LoVo (cell line): ENCODE measurements around the gene KCNH5.
"Not testable (repeated sequence)": the region's sequence is repeated elsewhere in the genome, so short reads cannot be mapped to it uniquely, and the experiment has no call there.

Source experiments
- DNase-seq: peaks from one replicate; pipeline ENCODE4 v3.0.0-alpha.2; 2016; ENCODE audit warnings: low spot score

Gene KCNH5

DNA sequence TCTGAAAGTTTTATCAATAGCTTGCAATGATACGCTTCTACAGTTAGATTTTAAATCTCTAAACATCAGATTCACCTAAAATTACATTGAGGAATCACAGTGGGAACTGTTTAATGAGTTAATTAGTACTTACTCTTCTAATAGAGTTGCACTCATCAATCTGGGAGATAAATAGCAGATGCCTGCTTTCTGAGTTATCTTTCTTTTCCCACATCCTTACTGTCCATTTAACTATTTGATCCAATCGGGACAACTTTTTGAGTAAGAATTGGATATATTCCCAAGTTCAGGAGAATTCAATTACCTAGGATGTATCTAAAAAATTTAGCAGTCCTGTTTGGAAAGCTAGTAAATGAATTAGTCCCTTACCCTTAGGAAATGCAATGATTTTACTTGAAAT lies 162.3 kb downstream of the KCNH5 start:
- DNase-seq, result no peak

DNA sequence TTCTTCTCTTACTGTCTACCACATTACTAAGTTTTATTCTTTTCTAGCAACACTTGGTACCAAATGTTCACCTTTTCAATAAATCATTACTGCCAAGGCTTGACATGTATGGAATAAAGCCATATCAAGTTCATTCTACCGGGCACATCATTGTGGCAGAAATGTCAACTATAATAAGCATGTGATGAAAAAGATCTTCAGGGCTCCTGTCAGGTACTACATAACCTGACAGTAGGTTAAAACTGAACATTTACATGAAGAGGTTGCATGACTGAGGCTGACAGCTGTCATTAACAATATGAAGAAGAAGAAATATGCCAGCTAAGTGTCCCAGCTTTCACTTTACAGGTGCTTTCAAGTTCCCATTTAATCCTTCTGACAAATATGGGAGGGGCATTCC lies 178.9 kb downstream of the KCNH5 start:
- DNase-seq, result no peak

DNA sequence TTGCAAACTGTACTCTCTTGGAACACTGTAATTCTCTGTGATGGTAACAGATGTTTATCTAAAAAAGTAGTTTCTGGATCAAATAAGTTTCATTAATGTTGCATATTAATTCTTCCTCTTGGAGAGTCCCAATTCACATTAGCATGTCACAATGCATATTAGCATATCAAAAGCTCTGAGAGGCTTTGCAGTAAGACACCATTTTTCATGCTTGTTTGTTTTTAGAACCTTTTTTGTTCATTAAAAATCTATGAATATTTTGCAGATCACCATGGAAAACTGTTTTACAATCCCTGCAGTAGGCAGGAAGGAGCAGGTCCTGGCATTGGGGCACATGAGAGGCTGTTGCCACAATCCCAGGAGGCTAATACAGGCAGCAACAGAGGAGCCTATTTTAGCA lies 180.7 kb downstream of the KCNH5 start:
- DNase-seq, result no peak

DNA sequence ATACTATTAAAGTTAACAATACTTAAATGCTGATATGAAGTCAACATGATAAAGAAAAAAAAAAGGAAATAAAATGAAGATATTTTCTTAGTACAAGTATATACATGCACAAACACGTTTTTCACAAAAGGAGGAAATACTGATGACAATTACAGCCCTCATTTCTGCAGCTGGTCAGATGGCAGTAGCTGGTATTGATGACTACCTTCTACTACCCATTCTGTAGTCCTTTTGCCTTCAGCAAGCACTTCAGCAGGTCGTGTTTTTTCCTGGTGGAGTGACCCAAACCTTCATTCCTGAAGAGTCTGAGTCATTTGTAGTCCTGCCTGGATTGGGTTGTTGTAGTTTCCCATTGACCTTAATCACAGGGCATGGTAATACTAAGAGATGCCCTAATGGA lies 187.2 kb downstream of the KCNH5 start:
- not testable (repeated sequence) for DNase-seq

DNA sequence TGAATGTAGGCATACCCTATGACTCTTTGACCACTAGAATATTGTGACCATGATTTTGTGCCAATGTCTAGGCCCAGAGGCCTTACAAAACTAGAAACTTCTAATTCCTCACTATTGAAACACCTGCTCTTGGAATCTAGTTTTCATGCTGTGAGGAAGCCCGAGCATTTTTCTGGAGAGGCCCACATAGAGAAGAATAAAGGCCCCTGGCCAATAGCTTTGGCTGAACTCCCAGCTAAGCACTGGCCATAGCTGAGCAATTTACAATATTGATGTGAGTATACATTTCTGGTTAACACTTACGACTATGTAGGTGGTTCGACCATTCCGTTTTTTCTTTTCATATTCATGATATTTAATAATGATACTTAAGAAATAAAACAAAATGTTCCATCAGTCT lies 190.3 kb downstream of the KCNH5 start:
- no peak for DNase-seq

DNA sequence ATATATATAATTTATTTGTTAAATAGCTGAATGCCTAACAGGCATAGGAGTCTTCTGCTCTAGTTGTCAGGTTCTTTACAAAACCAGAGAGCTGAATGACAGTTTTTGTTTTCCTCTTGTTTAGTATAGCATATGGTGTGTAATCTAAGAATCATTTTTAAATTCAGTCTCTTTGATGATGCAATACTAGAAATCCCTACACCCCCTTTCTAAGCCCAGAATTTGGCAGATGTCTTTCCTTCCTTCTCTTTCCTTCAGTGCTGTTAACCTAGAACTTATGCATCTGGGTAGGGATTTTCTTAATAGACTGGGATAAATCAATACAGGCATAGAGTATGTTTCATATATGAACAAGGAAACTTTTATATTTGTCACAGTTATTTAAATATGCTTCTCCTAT lies 198.1 kb downstream of the KCNH5 start:
- DNase-seq, result no peak

DNA sequence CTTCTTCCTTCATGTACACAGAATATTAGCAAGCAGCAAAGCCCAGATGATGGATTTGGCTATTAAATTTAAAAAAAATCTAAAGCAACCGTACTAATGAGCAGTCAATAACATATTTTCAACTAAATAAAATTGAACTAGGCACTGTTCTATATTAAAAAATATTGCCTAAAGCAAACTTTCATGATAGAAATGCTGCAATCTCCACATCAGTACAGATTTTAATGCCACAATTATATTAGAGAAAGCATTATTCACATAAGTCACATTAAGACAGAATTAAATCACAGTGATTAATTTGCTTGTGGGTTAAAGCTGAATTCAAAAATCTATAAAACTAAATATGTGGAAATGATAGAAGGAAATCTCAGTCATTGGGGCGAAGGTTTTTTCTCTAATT lies 200.7 kb downstream of the KCNH5 start:
- no peak for DNase-seq

DNA sequence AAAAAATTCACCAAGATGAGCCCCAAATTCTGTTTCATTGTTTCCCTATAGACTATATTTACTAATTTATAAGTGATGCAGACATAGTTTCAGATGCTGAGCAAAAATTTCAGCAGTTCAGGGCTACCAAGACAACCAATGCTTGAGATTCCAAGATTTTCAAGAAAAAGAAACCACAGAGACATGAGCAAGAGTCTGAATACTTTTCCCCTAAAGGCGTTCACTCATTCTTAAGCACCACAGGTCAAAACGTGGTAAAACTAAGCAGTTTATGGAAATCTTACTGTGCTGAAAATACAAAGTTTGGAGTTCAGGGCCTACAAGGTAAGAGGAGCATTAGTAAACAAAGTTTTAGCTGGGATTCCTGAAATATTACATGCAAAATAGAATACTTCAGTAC lies 221.2 kb downstream of the KCNH5 start:
- DNase-seq, result no peak

DNA sequence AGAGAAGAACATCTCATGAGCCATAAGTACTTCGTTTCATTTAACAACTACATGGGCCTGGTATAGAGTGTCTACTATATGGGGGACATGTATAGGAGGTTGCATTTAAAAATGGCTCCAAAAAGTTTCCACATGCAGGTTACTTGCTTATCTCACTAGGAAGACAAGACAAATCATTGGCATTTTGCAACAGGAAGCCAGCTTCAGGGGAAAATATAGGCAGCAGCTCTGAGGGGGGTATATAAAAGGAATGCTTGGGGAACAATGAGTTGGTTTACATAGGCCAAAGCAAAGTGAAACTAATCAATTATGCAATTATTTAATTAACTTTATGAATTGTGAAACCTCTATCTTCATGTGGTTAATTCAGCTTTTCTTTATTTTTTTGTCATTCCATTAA lies 225.3 kb downstream of the KCNH5 start:
- no peak for DNase-seq

DNA sequence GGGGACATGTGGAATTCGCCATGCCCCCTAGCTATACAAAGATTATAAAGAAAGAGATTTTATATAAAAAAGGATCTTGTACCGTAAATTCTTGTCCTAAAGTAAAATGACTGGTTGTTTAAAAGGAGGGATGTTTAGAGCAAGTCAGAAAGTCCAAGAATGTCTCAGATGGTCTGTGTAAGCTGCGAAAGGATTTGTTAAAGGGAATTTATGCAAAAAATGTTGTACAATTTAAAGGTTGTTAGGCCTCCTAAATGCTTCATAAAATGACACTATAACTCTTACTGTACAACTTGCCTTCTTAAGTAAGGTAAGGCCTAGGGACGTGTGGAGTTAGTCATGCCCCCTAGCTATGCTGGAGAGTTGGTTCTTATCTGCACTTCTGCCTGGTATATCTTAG lies 237.6 kb downstream of the KCNH5 start:
- DNase-seq, result no peak

DNA sequence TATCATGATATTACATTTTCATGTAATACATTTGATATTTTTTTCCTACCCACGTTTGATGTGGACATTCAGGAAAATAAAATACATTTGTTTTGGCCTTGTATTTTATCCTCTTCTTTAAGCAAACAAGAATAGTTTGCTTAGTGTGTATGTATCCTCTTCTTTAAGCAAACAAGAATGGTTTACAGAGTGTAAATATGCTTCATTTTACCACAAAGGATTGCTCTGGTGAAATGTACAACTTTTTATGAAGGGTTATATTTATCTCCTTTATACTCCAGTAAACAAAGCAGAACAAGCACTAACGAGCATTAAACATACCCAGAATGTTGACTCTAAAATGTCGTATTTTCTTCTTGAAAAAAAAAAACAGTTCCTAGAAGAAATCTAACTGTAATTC lies 244.7 kb downstream of the KCNH5 start:
- DNase-seq, result no peak

DNA sequence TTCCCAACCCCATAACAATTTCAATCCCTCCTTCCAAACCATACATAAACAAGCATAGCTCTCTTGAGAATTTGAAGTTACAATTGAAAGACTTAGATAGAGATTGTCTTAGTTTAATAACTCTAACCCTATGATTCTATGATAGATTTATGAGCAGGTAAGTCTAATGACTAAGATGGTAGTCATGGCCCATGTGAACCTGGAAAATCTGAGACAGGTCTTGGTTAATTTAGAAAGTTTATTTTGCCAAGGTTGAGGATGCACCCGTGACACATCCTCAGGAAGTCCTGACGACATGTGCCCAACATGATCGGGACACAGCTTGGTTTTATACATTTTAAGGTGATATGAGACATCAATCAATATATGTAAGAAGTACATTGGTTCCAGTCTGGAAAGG lies 248.8 kb downstream of the KCNH5 start:
- DNase-seq, result no peak

DNA sequence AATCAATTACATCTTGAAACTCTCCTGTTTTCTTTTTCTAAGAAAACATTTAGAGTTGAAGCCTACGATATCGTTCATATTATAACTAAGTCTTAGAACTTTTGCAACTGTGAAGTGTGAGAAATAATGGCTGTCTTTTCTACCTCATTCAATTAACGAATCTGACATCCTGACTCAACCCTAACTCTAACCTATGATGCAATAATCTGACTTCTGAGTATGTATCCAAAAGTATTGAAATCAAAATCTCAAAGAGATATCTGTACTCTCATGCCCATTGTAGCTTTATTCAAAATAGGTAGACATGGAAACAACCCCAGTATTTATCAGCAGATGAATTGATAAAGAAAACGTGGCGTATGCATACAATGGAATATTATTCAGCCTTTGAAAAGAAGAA lies 252.7 kb downstream of the KCNH5 start:
- DNase-seq, result no peak

DNA sequence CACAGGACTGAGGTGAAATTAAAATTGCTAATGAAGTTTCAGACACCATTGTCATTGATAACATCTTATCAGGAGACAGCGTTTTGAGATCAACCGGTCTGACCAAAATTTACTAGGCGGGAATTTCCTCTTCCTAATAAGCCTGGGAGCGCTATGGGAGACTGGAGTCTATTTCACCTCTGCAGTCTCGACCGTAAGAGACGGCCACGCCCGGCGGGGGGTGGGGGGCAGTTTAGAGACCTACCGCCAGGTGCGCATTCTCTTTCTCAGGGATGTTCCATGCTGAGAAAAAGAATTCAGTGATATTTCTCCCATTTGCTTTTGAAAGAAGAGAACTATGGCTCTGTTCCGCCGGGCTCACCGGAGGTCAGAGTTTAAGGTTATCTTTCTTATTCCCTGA lies 263.9 kb downstream of the KCNH5 start:
- not testable (repeated sequence) for DNase-seq

DNA sequence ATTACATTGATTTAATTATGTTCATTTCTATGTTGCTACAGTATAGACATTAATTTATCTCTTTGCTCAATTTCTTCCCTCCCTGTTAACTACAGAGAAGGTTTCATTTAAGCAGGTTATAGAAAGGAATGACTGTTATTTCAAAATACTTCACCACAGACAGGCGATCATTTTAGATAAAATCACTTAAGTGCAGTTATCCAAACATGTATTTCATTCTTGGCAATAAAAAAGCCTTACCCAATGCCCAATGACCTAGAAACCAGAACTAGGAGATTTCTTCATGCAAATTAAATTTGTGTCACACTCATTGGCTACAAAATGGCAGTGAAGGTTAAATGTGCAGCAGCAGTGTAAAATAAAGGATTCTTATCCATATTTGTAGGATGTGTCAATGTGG lies 266.4 kb downstream of the KCNH5 start:
- DNase-seq, result no peak

DNA sequence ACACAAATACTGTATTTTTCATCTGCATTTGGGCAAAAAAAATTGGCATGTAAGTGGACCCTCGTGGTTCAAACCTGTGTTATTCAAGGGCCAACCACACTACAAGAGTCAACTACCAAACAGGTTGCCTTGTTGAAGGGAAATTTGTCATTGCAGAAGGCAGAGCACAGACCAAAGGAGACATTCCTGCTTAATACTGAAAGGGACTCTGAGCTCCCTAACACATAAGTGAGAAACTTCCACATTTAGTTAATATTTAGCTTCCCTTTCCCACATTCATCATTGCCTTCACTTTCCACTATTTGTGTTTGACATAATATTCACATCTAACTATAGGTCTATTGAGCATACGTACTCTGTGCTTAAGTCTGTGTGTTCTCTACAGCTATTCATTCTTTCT lies 266.9 kb downstream of the KCNH5 start:
- DNase-seq, result no peak

DNA sequence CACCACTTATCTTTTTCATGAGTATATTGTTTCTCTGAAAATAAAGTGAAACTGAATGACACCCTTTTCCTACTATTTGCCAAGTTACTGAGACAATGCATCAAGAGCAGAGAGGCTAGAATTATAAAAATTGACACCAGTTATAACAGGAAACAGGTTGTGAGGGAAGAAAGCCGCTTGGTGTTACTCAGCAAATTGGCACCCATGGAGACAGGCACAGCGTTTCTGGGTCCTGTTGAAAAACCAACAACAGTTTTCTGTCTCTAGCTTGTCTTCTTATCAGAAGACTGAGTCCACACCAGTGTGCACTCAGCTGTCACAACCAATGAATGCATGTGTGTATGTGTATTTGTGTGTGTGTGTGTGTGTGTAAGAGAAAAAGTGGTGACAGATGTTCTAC lies 267.7 kb downstream of the KCNH5 start:
- DNase-seq, result no peak

DNA sequence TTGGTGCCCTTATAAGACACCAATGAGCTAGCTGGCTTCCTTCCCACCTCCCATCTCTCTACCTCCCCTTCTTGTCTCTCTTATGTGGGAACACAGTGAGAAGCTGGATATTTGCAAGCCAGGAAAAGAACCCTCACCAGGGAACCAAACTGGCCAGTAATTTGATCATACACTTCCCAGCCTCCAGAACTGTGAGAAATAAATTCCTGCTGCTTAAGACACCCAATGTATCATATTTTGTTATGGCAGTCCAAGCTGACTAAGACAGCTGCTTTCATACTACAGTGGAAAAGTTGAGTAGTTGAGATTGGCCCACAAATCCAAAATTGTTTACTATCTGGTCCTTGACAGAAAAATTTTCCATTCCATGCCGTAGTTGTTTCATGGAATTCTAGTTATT lies 269.0 kb downstream of the KCNH5 start:
- no peak for DNase-seq

DNA sequence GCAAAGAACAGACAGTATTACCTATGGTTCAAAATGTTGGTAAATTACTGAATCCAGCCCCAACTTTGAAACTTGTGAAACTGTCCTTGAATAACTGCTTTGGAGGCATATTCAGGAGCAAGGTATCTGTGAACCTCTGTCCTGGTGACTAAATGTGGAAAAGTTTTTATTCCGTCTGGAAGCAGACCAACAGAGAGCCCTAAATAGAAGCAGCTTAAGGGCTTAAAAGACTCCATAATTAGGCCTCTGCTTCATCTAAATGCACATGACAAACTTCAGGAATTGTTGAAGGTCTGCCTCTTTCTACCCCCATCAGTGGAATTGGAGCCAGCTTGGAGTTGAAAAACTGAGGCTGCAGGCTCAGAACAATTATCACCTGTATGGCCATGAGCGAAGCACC lies 276.5 kb downstream of the KCNH5 start:
- no peak for DNase-seq

DNA sequence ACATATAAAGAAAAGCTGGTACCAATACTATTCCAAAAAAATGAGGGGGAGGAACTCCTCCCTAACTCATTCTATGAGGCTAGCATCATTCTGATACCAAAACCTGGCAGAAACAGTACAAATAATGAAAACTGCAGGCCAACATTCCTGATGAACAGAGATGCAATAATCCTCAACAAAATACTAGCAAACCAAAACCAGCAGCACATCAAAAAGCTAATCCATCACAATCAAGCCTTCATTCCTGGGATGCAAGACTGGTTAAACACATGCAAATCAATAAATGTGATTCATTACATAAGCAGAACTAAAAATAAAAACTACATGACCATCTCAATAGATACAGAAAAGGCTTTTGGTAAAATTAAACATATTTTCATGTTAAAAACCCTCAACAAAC lies 281.3 kb downstream of the KCNH5 start:
- no peak for DNase-seq

DNA sequence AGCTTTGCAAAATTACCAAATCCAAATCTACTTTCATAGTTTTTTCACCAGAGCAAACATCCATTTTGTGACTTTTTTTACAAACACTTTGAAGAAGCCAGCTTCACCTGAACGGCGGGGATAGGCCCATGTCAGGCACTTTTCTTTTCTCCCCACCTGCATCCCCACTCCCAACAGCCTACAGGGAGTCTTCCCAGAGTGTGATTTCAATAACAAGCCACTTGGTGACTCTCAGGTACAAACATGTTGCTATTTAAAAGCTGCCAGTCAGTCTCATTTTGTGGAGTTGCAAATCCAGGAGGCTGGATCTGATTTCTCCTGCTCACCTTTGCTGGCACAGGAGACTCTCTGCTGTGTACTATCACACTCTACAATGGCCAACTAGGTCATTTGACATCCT lies 285.5 kb downstream of the KCNH5 start:
- no peak for DNase-seq

DNA sequence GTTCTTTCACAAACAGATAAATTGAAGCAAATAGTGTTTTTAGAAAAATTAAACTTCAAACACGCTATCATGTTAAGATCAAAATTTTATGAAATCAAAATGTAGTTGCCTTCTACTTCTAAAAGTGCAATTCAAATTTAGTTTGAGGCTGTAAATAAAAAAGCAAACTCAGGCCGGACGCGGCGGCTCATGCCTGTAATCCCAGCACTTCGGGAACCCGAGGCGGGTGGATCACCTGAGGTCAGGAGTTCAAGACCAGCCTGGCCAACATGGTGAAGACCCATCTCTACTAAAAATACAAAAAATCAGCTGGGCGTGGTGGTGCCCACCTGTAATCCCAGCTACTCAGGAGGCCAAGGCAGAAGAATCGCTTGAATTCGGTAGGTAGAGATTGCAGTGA lies 298.4 kb downstream of the KCNH5 start:
- DNase-seq, result not testable (repeated sequence)

DNA sequence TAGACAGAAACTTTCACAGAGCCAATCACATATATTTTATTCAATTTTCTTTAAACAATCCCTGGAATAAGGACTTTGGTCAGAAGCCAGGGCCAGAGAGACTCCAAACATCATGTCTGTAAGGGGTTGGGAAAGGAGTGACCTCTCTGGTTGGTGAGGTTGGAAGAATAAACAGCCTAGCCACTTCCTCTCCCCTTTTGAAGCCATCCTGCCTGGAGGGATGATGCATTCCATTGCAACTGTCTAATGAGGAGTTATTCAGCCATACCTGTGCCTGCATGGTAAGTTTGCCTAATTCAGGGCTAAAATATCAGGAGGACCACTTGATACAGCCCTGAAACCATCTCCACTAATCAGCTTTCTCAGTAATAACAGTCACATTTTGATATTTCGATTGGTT lies 299.8 kb downstream of the KCNH5 start:
- DNase-seq, result no peak

DNA sequence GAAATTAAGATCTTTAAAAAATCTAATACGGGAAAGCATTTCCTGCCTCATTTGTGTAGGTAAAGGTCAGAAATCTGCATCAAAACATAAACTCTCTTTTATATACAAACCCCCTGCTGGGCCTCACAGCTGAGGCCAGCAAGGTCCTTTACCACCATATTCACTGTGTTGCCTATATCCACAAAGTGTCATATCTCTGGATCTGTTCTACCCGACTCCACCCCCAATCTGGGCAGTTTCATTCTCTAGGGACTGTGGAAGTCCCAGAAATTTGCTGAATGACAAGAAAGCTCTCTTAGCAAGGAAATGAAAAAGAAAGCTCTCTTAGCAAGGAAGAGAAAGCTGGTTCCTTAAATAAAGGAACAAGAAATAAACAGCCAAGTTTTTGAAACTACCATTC lies 301.7 kb downstream of the KCNH5 start:
- DNase-seq, result no peak

DNA sequence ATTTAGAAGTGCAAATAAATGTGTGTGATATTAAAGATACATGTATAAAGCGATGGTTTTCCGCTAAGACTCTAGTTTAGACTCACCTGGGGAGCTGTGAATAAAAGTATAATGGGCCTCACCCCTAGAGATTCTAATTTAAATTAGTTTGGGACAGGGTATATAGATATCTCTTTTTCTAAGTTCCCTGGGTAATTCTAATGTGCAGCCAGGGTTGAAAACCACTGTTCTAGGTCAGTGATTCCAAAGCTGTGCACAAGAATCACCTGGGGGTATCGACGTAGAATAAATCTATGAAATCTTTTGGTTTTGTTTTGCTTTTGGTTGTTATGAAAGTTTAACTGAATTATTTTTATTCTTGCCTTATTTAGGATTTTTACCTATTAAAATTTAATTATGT lies 302.1 kb downstream of the KCNH5 start:
- DNase-seq, result no peak
